PC-9 (cell line): Measurements from ENCODE around the gene SIGLEC9. TPM values are rescaled to one million over a fixed set of nuclear protein-coding genes. Genes with fewer than 3 reads are reported as not detected.

Experiments
- BruUV-seq: library from RNA; stranded (reverse); fragments of 400-500 nt; replicated peaks from 2 replicates; lab custom pipeline; 2021; lab: Mats Ljungman, UMichigan
- CTCF ChIA-PET: fragments of 300-600 bp; sonication (Branson Sonifier 250); formaldehyde crosslinking; loops from one replicate; lab custom pipeline; 2022; ENCODE audit warnings: antibody characterized with exemption; lab: Charles Lee
- POLR2A ChIA-PET: fragments of 300-600 bp; sonication (Branson Sonifier 250); formaldehyde crosslinking; loops from one replicate; lab custom pipeline; 2022; ENCODE audit warnings: antibody characterized with exemption; ENCODE audit not compliant: unreplicated experiment; lab: Charles Lee
- DNase-seq, 2 experiments: peaks; one replicate each; pipeline versions ENCODE4 v3.0.0 to v3.0.0-alpha.2; 2015 to 2022; ENCODE audit warnings: mixed read lengths in 1 of 2
- H2AFZ ChIP-seq: fragments of 200-600 bp; sonication (generic); 2 replicates; pipeline ENCODE4 v1.8.1; 2017; ENCODE audit warnings: antibody characterized with exemption
- H3F3A ChIP-seq: fragments of 200-600 bp; sonication (generic); 2 replicates; pipeline ENCODE4 v1.8.1; 2017; ENCODE audit warnings: antibody characterized with exemption, mild to moderate bottlenecking, low read depth; ENCODE audit not compliant: insufficient read depth
- H3K27ac ChIP-seq: fragments of 200-600 bp; sonication (generic); 2 replicates; pipeline ENCODE4 v1.6.1; 2016; ENCODE audit warnings: mixed run types
- H3K27me3 ChIP-seq: fragments of 200-600 bp; sonication (generic); 2 replicates; pipeline ENCODE4 v1.6.1; 2016; ENCODE audit warnings: low read depth, mixed run types; ENCODE audit not compliant: insufficient read depth
- H3K36me3 ChIP-seq: fragments of 200-600 bp; sonication (generic); 2 replicates; pipeline ENCODE4 v1.6.1; 2016; ENCODE audit warnings: low read depth, mixed run types
- H3K4me1 ChIP-seq: fragments of 200-600 bp; sonication (generic); replicated peaks from 2 replicates; pipeline ENCODE4 v1.6.1; 2016; ENCODE audit warnings: mixed run types; ENCODE audit not compliant: insufficient read depth
- H3K4me2 ChIP-seq: fragments of 200-600 bp; sonication (generic); 2 replicates; pipeline ENCODE4 v1.6.1; 2017; ENCODE audit warnings: mixed run types
- H3K4me3 ChIP-seq: fragments of 200-600 bp; sonication (generic); 2 replicates; pipeline ENCODE4 v1.6.1; 2016; ENCODE audit warnings: mixed run types
- H3K79me2 ChIP-seq: fragments of 200-600 bp; sonication (generic); 2 replicates; pipeline ENCODE4 v1.6.1; 2017; ENCODE audit warnings: low read depth, mixed run types
- H3K9me2 ChIP-seq: fragments of 200-600 bp; sonication (generic); 2 replicates; pipeline ENCODE4 v1.8.1; 2017; ENCODE audit warnings: mild to moderate bottlenecking; ENCODE audit not compliant: insufficient read depth
- H3K9me3 ChIP-seq: fragments of 200-600 bp; sonication (generic); 2 replicates; pipeline ENCODE4 v1.8.1; 2016; ENCODE audit warnings: low read depth; ENCODE audit not compliant: insufficient read depth
- H4K20me1 ChIP-seq: fragments of 200-600 bp; sonication (generic); 2 replicates; pipeline ENCODE4 v1.8.1; 2017; ENCODE audit not compliant: insufficient read depth
- CTCF ChIP-seq: fragments of 200-600 bp; sonication (generic); conservative IDR thresholded peaks from 2 replicates; pipeline ENCODE4 v1.6.1; 2017; ENCODE audit warnings: mixed run types, antibody characterized with exemption, mild to moderate bottlenecking, moderate library complexity
- EZH2 ChIP-seq: fragments of 200-600 bp; sonication (generic); IDR thresholded peaks from 2 replicates; pipeline ENCODE4 v1.8.0; 2017; ENCODE audit warnings: antibody characterized with exemption, low read depth
- intact Hi-C: fragments of 100-400 bp; cut with micrococcal nuclease; formaldehyde crosslinking; loops from one replicate; pipeline ENCODE4 v1.10.0; 2022; ENCODE audit not compliant: unreplicated experiment
- total RNA-seq: library from RNA; stranded (reverse); gene quantifications from 2 replicates; pipeline ENCODE4 v1.2.3, GENCODE V29; 2021

The SIGLEC9 gene
- total RNA-seq, 1 experiment from 2014 or later = not detected

GRCh38 chr19:51081476-51081875 lies 43.2 kb upstream of the SIGLEC9 start:
- TF ChIP-seq EZH2 (no peak), CTCF (no peak)
- Histone ChIP-seq H3K36me3 (no peaks in the 10 kb centered on the region), H3K4me1 (no peaks in the 10 kb centered on the region), H3K79me2 (no peaks in the 10 kb centered on the region), H3K4me2 (no peak overlapping the region), H3K9me3 (no peaks in the 10 kb centered on the region), H3K9me2 (no peaks in the 10 kb centered on the region), H3F3A (no peaks in the 10 kb centered on the region), H4K20me1 (no peaks in the 10 kb centered on the region), H3K27me3 (peaks cover 42% of the 10 kb centered on the region), H2AFZ (no peak overlapping the region), H3K4me3 (no peak overlapping the region), H3K27ac (no peak overlapping the region)
- intact Hi-C loops = no loop called here
- DNase-seq = no peak
- CTCF ChIA-PET = no interaction called here
- POLR2A ChIA-PET = no interaction called here
- no TSS peak for BruUV-seq

GRCh38 chr19:51082611-51083010 lies 42.1 kb upstream of the SIGLEC9 start, which contains the start of gene KLK14:
TSS of gene KLK14 (minus strand) at chr19:51082887. CDS start at chr19:51082614, 273 bp downstream.
- H3K4me1 ChIP-seq = no peaks in the 10 kb centered on the region
- H4K20me1 ChIP-seq = no peaks in the 10 kb centered on the region
- DNase-seq = no peak
- H2AFZ ChIP-seq = no peak within 1 kb of the TSS
- no peak within 1 kb of the TSS for H3K4me2 ChIP-seq
- no TSS peak for BruUV-seq
- H3K27me3 ChIP-seq = peaks cover 33% of the 10 kb centered on the region
- no peaks in the 10 kb centered on the region for H3K79me2 ChIP-seq
- CTCF ChIA-PET = no interaction called here
- H3K4me3 ChIP-seq = no peak within 1 kb of the TSS
- intact Hi-C loops = no loop called here
- TF ChIP-seq EZH2 (no peak), CTCF (no peak)
- H3F3A ChIP-seq = no peaks in the 10 kb centered on the region
- POLR2A ChIA-PET = no interaction called here
- no peaks in the 10 kb centered on the region for H3K9me3 ChIP-seq
- no peaks in the 10 kb centered on the region for H3K9me2 ChIP-seq
- no peaks in the 10 kb centered on the region for H3K36me3 ChIP-seq
- H3K27ac ChIP-seq = no peak within 1 kb of the TSS

- H2AFZ ChIP-seq = no peak overlapping the region
- DNase-seq = no peak
- H3K79me2 ChIP-seq = no peaks in the 10 kb centered on the region
- H3K36me3 ChIP-seq = no peaks in the 10 kb centered on the region
- H4K20me1 ChIP-seq = no peaks in the 10 kb centered on the region
- BruUV-seq = no TSS peak
- ChIA-PET CTCF (no interaction called here), POLR2A (no interaction called here)
- H3K27me3 ChIP-seq = peaks cover 33% of the 10 kb centered on the region
- H3K4me3 ChIP-seq = no peak overlapping the region
- H3K27ac ChIP-seq = no peak overlapping the region
- no peaks in the 10 kb centered on the region for H3K9me2 ChIP-seq
- TF ChIP-seq CTCF = no peak
- TF ChIP-seq EZH2 = no peak
- intact Hi-C loops = no loop called here
- H3K4me1 ChIP-seq = no peaks in the 10 kb centered on the region
- no peak overlapping the region for H3K4me2 ChIP-seq
- no peaks in the 10 kb centered on the region for H3K9me3 ChIP-seq
- no peaks in the 10 kb centered on the region for H3F3A ChIP-seq
Observed at GRCh38 chr19:51083181-51083580, 41.5 kb upstream of the SIGLEC9 start.
